ENCODE measurements around the gene IRX4.

DNA sequence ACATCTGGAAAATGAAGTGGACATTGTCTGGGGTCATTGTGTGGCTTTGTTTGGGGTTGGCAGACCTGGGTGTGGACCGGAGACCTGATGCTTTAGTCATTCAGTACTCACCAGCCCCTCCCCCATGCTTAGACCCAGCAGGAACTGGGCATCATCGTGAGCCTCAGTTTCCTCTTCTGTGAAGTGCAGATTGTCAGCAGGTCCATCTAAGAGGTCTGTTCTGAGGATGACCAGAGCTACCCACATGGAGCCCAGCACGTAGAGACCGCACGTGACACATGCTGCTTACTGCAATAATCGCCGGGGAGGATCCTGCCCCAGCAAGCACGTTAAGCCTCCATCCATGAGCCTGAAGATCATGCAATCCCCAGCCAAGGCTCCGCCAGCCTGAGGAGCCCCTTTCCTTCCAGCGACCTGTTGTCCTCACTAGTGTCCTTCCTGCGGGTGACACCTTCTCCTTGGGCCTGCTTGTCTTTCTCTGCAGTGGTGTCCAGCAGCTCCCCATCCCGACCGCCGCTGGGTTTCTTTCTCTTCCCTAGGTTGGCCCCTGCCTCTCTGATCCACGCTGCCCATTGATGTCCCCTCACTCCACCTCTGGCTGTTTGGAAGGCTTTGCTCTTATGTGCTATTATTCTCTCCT is 26.7 kb upstream of the IRX4 start:
- TF ChIP-seq, protein P1, sequence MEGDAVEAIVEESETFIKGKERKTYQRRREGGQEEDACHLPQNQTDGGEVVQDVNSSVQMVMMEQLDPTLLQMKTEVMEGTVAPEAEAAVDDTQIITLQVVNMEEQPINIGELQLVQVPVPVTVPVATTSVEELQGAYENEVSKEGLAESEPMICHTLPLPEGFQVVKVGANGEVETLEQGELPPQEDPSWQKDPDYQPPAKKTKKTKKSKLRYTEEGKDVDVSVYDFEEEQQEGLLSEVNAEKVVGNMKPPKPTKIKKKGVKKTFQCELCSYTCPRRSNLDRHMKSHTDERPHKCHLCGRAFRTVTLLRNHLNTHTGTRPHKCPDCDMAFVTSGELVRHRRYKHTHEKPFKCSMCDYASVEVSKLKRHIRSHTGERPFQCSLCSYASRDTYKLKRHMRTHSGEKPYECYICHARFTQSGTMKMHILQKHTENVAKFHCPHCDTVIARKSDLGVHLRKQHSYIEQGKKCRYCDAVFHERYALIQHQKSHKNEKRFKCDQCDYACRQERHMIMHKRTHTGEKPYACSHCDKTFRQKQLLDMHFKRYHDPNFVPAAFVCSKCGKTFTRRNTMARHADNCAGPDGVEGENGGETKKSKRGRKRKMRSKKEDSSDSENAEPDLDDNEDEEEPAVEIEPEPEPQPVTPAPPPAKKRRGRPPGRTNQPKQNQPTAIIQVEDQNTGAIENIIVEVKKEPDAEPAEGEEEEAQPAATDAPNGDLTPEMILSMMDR (IDR thresholded peaks at IDR 0.05; ENCODE audit: extremely low read depth in 1 of 2, insufficient read depth in 1 of 2, low read depth in 1 of 2, low read length in 2 of 2), result no peak
- TF ChIP-seq POLR2AphosphoS5 (IDR thresholded peaks at IDR 0.05; ENCODE audit: insufficient read depth, low read depth, low read length) (no peak), GATA2 (IDR thresholded peaks at IDR 0.05; ENCODE audit: insufficient read depth, insufficient read length, low read depth, low read length) (no peak), EZH2 (IDR thresholded peaks at IDR 0.05; ENCODE audit: borderline replicate concordance, low read depth, low read length, severe bottlenecking) (no peak), POLR2A (IDR thresholded peaks at IDR 0.05; ENCODE audit: low read depth, low read length) (no peak), JUN (IDR thresholded peaks at IDR 0.05; ENCODE audit: borderline replicate concordance, insufficient read depth, insufficient read length, low read depth) (no peak)
